Stimulated activated naive CD8-positive, alpha-beta T cell treated with anti-CD3 and anti-CD28 coated beads, Interleukin-15, Interleukin-2, amounts not matched to agents 100 ng/mL and 50 ng/mL, for 24 hours (primary cell): ENCODE measurements around the gene VGLL4.

Experiments
- H3K27ac Mint-ChIP-seq: one replicate; pipeline ENCODE4 v1.8.0; 2021; ENCODE audit warnings: mild to moderate bottlenecking, mixed read lengths
- H3K27me3 Mint-ChIP-seq: one replicate; pipeline ENCODE4 v1.8.0; 2021; ENCODE audit warnings: mixed read lengths
- H3K36me3 Mint-ChIP-seq: one replicate; pipeline ENCODE4 v1.8.0; 2021; ENCODE audit warnings: low read depth, mixed read lengths
- H3K4me1 Mint-ChIP-seq: one replicate; pipeline ENCODE4 v1.8.0; 2021; ENCODE audit warnings: low read depth, mixed read lengths
- H3K4me3 Mint-ChIP-seq: one replicate; pipeline ENCODE4 v1.8.0; 2021; ENCODE audit warnings: mild to moderate bottlenecking, mixed read lengths
- H3K9me3 Mint-ChIP-seq: one replicate; pipeline ENCODE4 v1.8.0; 2021; ENCODE audit warnings: mixed read lengths

VGLL4 gene

DNA sequence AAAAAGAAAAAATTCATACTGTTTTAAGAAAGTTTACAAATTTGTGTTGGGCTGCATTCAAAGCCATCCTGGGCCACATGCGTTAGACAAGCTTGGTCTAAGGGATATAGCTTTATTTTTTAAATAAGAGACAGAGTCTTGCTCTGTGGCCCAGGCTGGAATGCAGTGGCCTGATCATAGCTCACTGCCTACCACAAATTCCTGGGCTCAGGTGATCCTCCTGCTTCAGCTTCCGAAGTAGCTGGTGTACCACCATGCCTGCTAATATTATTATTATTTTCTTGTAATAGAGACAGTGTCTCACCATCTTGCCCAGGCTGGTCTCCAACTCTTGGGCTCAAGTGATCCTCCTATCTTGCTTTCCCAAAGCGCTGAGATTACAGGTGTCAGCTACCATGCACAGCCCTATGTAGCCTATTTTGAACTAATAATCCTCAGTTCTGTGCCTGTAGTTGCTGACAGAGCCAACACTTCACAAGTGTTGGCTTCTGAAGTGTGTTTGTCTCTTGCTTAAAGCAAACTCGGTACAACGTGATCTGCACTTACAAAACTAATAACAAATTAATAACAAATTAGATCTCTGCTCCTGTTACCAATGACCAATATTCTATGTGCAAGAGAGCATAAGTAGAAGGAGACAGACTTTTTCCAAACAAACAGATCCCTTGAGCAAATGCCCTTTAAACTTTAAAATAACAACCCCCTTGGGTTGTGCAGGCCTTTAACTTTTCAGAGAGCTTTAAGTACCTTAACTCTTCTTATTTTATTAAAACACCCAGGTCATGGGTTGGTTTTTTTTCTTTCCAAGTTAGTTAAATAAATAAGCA, 135.2 kb downstream of the VGLL4 start:
- Mint-ChIP-seq H3K36me3 (peaks cover 26% of the 10 kb centered on the region), H3K4me3 (no peak overlapping the region), H3K4me1 (peaks cover 11% of the 10 kb centered on the region), H3K9me3 (no peaks in the 10 kb centered on the region), H3K27ac (no peak overlapping the region), H3K27me3 (no peaks in the 10 kb centered on the region)

- Mint-ChIP-seq H3K27ac (no peak overlapping the region), H3K27me3 (no peaks in the 10 kb centered on the region), H3K4me1 (peaks cover 11% of the 10 kb centered on the region), H3K4me3 (no peak overlapping the region), H3K36me3 (peaks cover 26% of the 10 kb centered on the region), H3K9me3 (no peaks in the 10 kb centered on the region)
Observed at GRCh38 chr3:11507719-11508118, 136.0 kb downstream of the VGLL4 start.
